Measurements from ENCODE around the gene DHCR24.

The DHCR24 gene

DNA sequence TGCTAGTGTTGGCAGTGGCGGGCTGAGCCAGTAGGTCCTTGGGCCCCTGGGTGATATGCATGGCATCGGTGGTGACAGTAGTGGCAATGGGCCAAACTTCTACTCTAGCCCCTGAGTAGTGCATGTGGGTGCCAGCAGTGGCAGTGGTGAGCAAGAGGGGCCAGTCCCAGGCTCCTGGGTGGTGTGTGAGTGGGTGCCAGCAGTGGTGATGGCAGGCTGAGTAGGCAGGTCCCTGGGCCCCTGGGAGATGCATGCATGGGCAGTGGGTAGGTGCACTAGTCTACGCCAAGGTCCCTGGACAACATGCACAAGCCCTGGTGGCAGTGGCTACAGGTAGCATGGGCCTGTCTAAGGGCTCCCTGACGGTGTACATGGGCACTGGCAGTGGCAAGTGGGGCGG lies 61.3 kb downstream of the DHCR24 start:
- TF ChIP-seq, protein P1, sequence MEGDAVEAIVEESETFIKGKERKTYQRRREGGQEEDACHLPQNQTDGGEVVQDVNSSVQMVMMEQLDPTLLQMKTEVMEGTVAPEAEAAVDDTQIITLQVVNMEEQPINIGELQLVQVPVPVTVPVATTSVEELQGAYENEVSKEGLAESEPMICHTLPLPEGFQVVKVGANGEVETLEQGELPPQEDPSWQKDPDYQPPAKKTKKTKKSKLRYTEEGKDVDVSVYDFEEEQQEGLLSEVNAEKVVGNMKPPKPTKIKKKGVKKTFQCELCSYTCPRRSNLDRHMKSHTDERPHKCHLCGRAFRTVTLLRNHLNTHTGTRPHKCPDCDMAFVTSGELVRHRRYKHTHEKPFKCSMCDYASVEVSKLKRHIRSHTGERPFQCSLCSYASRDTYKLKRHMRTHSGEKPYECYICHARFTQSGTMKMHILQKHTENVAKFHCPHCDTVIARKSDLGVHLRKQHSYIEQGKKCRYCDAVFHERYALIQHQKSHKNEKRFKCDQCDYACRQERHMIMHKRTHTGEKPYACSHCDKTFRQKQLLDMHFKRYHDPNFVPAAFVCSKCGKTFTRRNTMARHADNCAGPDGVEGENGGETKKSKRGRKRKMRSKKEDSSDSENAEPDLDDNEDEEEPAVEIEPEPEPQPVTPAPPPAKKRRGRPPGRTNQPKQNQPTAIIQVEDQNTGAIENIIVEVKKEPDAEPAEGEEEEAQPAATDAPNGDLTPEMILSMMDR (IDR thresholded peaks at IDR 0.05; ENCODE audit: unreplicated experiment in 3 of 3) = no peak
- Mint-ChIP-seq H3K27ac (no peak overlapping the region), H3K4me1 (no peaks in the 10 kb centered on the region), H3K4me3 (no peak overlapping the region), H3K36me3 (ENCODE audit: low read depth) (peaks cover 5% of the 10 kb centered on the region), H3K27me3 (ENCODE audit: low read depth) (peaks cover 10% of the 10 kb centered on the region), H3K9me3 (peaks cover 45% of the 10 kb centered on the region)

DNA sequence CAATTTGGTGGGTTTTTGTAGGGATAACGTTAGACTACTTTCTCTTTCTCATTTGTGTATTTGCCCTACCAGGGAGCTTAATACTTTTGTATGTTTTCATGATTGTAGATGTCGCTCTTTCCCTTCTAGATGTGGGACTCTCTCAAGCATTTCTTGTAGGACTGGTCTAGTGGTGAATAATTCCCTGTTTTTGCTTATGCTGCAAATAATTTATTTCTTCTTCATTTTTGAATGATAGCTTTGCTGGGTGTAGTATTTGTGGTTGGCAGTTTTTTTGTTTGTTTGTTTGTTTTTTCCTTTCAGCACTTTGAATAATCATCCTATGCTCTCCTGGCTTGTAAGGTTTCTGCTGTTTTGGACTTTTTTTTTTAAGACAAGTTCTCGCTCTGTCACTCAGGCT lies 63.3 kb downstream of the DHCR24 start:
- peaks cover 5% of the 10 kb centered on the region for H3K36me3 Mint-ChIP-seq (ENCODE audit: low read depth)
- H3K9me3 Mint-ChIP-seq = peaks cover 35% of the 10 kb centered on the region
- H3K4me1 Mint-ChIP-seq = no peaks in the 10 kb centered on the region
- H3K27ac Mint-ChIP-seq = no peak overlapping the region
- peaks cover 18% of the 10 kb centered on the region for H3K27me3 Mint-ChIP-seq (ENCODE audit: low read depth)
- TF ChIP-seq, protein P1 (IDR thresholded peaks at IDR 0.05; ENCODE audit: unreplicated experiment in 3 of 3) = no peak
- H3K4me3 Mint-ChIP-seq = no peak overlapping the region

DNA sequence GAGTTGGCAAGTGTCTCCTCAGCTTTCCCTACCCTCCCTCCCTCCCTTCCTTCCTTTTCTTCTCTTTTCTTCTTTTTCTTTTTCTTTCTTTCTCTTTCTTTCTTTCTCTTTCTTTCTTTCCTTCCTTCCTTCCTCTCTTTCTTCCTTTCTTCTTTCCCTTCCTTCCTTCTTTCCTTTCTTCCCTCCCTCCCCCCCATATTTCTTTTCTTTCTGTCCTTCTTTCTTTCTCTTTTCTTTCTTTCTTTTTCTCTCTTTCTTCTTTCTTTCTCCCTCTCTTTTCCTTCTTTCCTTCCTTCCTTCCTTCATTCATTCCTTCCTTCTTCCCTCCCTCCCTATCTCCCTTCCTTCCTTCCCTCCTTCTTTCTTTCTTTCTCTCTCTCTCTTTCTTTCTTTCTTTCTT lies 67.3 kb downstream of the DHCR24 start:
- Mint-ChIP-seq H3K4me1 (no peaks in the 10 kb centered on the region), H3K27me3 (ENCODE audit: low read depth) (peaks cover 15% of the 10 kb centered on the region), H3K9me3 (peaks cover 22% of the 10 kb centered on the region), H3K4me3 (no peak overlapping the region), H3K27ac (no peak overlapping the region), H3K36me3 (ENCODE audit: low read depth) (peaks cover 4% of the 10 kb centered on the region)
- TF ChIP-seq, protein P1 (IDR thresholded peaks at IDR 0.05; ENCODE audit: unreplicated experiment in 3 of 3) = no peak

DNA sequence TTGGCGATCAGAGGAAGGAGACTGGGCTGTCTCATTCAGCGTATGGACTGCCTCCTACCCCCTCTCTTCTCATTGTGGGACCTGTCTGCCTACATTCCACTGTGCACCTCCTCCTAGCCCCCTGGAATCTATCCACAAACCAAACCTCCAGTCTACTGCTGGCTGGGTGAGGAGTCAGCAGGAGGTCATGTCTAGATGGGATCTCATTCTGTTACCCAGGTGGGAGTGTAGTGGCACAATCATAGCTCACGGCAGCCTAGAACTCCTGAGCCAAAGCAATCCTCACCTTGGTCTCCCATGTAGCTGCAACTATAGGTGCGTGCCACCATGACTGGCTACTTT lies 67.8 kb downstream of the DHCR24 start:
- no peak overlapping the region for H3K27ac Mint-ChIP-seq
- H3K9me3 Mint-ChIP-seq = peaks cover 16% of the 10 kb centered on the region
- no peaks in the 10 kb centered on the region for H3K4me1 Mint-ChIP-seq
- H3K36me3 Mint-ChIP-seq (ENCODE audit: low read depth) = no peaks in the 10 kb centered on the region
- TF ChIP-seq, protein P1 (IDR thresholded peaks at IDR 0.05; ENCODE audit: unreplicated experiment in 3 of 3) = no peak
- no peak overlapping the region for H3K4me3 Mint-ChIP-seq
- H3K27me3 Mint-ChIP-seq (ENCODE audit: low read depth) = peaks cover 15% of the 10 kb centered on the region

DNA sequence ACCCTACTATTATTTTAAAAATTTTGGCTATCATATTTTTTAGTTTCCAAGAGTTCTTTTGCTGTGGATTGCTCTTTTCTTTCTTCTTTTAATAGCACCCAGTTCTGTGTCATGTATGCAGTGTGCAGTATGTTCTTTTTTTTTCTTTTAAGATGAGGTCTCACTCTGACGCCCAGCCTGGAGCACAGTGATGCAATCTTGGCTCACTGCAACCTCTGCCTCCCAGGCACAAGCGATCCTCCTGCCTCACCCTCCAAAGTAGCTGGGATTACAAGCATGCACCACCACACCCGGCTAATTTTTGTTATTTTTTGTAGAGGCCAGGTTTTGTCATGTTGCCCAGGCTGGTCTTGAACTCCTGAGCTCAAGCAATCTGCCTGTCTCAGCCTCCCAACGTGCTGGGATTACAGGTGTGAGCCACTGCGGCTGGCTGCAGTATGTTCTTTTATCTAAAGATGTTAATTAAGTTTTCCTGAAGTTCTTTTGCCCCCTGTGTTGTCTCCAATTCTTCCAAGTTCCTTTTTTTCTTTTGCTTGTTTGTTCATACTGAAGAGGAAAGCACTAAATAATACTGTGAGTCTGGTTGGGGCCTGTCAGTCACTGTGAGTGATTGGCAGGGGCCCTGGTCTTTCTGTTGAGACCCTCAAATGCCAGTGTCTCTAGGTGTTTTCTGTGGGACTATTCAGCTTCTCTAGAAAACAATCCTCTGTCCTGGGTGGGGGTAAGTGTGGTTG lies 68.4 kb downstream of the DHCR24 start:
- H3K36me3 Mint-ChIP-seq (ENCODE audit: low read depth) = no peaks in the 10 kb centered on the region
- peaks cover 14% of the 10 kb centered on the region for H3K9me3 Mint-ChIP-seq
- no peak overlapping the region for H3K27ac Mint-ChIP-seq
- no peak overlapping the region for H3K4me3 Mint-ChIP-seq
- TF ChIP-seq, protein P1 (IDR thresholded peaks at IDR 0.05; ENCODE audit: unreplicated experiment in 3 of 3) = no peak
- H3K4me1 Mint-ChIP-seq = no peaks in the 10 kb centered on the region
- H3K27me3 Mint-ChIP-seq (ENCODE audit: low read depth) = peaks cover 15% of the 10 kb centered on the region

DNA sequence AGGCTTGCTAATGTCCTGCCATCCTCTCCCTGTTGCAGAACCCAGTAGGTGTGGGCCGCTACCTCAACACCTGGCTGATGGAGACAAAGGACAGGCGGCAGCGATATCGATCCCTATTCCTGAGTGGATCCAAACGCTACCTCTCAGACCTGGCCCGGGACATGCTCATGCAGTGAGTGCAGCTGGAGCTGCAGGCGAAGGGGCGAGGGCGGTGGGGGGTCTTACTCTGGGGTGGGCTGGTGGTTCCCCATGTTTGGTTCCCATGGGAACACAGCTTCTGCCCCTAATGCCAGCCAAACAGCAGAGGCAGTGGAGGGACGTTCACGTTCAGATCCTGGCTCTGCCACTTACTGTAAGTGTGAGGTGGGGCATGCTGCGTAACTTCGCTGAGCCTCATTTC lies 70.0 kb downstream of the DHCR24 start:
- no peak overlapping the region for H3K27ac Mint-ChIP-seq
- TF ChIP-seq, protein P1 (IDR thresholded peaks at IDR 0.05; ENCODE audit: unreplicated experiment in 3 of 3) = no peak
- no peaks in the 10 kb centered on the region for H3K4me1 Mint-ChIP-seq
- H3K4me3 Mint-ChIP-seq = no peak overlapping the region
- no peaks in the 10 kb centered on the region for H3K9me3 Mint-ChIP-seq
- no peaks in the 10 kb centered on the region for H3K36me3 Mint-ChIP-seq (ENCODE audit: low read depth)
- H3K27me3 Mint-ChIP-seq (ENCODE audit: low read depth) = peaks cover 18% of the 10 kb centered on the region
